ENCODE data around the gene PRTFDC1. TPM values are rescaled to one million over a fixed set of nuclear protein-coding genes. Genes with fewer than 3 reads are reported as not detected.

The PRTFDC1 gene
- total and polyA plus RNA-seq, 3 experiments from 2014 or later = 1.3 to 1.6 (median 1.5) TPM

DNA sequence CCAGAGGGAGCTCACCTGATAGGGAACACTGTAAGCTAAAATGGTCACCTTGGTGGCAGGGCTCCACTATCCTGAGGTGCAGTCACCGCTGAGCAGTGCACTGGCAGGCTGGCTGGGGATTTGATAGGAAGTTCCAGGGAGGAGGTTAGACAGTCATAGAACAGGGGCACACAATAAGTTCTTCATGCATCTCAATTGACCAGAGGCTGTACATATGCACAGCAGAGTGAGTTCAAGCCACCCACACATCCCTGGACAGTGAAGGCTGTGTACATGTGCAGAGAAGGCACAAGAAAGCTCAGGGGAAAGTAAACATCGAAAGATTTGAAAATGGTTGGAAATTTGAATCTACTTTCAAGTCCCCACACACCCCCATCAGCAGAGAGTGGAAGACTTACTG lies 13.9 kb downstream of the PRTFDC1 start:
- Mint-ChIP-seq H3K27ac (peak overlapping the region in 1 of 8 donors; percentile 14), H3K27me3 (no peaks in the 10 kb centered on the region), H3K9me3 (no peaks in the 10 kb centered on the region), H3K36me3 (peaks cover 0 to 7% (median 3%) of the 10 kb centered on the region in 3 donors), H3K4me3 (no peak overlapping the region), H3K4me1 (peaks cover 0 to 5% (median 5%) of the 10 kb centered on the region in 3 donors)
- Histone ChIP-seq H3K4me3 (ENCODE audit: low read length) (no peak overlapping the region), H3K9me3 (ENCODE audit: low read length) (no peaks in the 10 kb centered on the region), H3K36me3 (ENCODE audit: insufficient read depth, low read length) (no peaks in the 10 kb centered on the region), H3K27ac (ENCODE audit: low read depth, low read length) (no peak overlapping the region), H3K27me3 (ENCODE audit: insufficient read depth, low read length, poor library complexity, severe bottlenecking) (no peaks in the 10 kb centered on the region), H3K4me1 (ENCODE audit: insufficient read depth, low read length) (no peaks in the 10 kb centered on the region)
- ChIA-PET CTCF (interaction anchor here (0.8 kb wide), 1 partner anchor 13 kb away, joined by 3 read pairs; no protein-coding TSS in a partner anchor), POLR2A (no interaction called here)
- no peak for DNase-seq

- no peak overlapping the region for H3K4me3 Mint-ChIP-seq
- no peaks in the 10 kb centered on the region for H3K9me3 Mint-ChIP-seq
- Histone ChIP-seq H3K27me3 (ENCODE audit: insufficient read depth, low read length, poor library complexity, severe bottlenecking) (no peaks in the 10 kb centered on the region), H3K9me3 (ENCODE audit: low read length) (no peaks in the 10 kb centered on the region), H3K4me3 (ENCODE audit: low read length) (no peak overlapping the region), H3K27ac (ENCODE audit: low read depth, low read length) (no peak overlapping the region), H3K36me3 (ENCODE audit: insufficient read depth, low read length) (no peaks in the 10 kb centered on the region), H3K4me1 (ENCODE audit: insufficient read depth, low read length) (no peaks in the 10 kb centered on the region)
- ChIA-PET CTCF (interaction anchor here (0.8 kb wide), 1 partner anchor 14 kb away, joined by 3 read pairs; no protein-coding TSS in a partner anchor), POLR2A (no interaction called here)
- DNase-seq = no peak
- H3K27me3 Mint-ChIP-seq = no peaks in the 10 kb centered on the region
- no peak overlapping the region for H3K27ac Mint-ChIP-seq
- H3K4me1 Mint-ChIP-seq = peaks cover 0 to 5% (median 5%) of the 10 kb centered on the region in 3 donors
- peaks cover 0 to 7% (median 3%) of the 10 kb centered on the region in 3 donors for H3K36me3 Mint-ChIP-seq
These were observed 14.3 kb downstream of the PRTFDC1 start for GRCh38 chr10:24938076-24938475.

DNA sequence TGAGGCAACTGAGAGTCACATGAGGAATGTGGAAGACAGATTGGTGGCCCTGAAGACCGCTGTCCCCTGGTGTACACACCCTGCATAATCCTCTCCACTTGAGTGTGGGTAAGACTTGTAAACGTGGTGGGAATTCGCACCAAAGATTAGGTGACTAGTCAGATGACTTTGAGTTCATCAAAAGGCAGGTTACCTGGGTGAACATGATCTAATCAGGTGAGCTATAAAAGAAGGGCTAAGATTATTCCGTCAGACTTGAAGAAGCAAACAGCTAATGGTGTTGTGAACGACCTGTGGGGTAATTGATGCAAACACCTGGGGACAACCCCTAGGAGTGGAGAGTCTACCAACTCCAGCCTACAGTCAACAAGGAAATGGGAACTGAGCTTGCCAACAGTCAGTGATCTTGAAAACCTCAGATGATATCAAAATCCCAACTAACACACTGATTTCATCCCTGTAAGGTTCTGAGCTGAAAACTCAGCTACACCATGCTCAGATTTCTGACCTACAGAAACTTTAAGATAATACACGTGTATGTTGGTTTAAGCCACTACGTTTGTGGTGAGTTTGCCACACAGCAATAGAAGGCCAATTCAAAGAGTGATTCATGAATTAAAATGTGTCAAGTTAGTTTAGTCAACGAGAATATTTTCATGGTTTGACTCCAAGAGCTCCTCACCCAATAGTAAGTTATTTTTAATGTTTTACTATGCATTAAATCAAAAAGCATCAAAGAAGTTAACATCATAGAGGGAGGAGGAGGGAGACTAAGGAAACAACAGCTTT lies 16.7 kb downstream of the PRTFDC1 start:
- no peak overlapping the region for H3K4me3 ChIP-seq (ENCODE audit: low read length)
- H3K4me1 ChIP-seq (ENCODE audit: insufficient read depth, low read length) = no peaks in the 10 kb centered on the region
- no peaks in the 10 kb centered on the region for H3K27me3 ChIP-seq (ENCODE audit: insufficient read depth, low read length, poor library complexity, severe bottlenecking)
- peaks cover 0 to 7% (median 3%) of the 10 kb centered on the region in 3 donors for H3K36me3 Mint-ChIP-seq
- DNase-seq = no peak
- H3K27me3 Mint-ChIP-seq = no peaks in the 10 kb centered on the region
- H3K27ac Mint-ChIP-seq = peak overlapping the region in 1 of 8 donors; percentile 47
- CTCF ChIA-PET = interaction anchor here (1.1 to 1.4 kb wide), 3 partner anchors 10 to 16 kb away, joined by 3 to 8 read pairs (median 3); partner anchors contain the start of gene PRTFDC1
- no peak overlapping the region for H3K27ac ChIP-seq (ENCODE audit: low read depth, low read length)
- H3K4me1 Mint-ChIP-seq = peaks cover 0 to 5% (median 5%) of the 10 kb centered on the region in 3 donors
- no peak overlapping the region for H3K4me3 Mint-ChIP-seq
- H3K9me3 Mint-ChIP-seq = no peaks in the 10 kb centered on the region
- H3K9me3 ChIP-seq (ENCODE audit: low read length) = no peaks in the 10 kb centered on the region
- no peaks in the 10 kb centered on the region for H3K36me3 ChIP-seq (ENCODE audit: insufficient read depth, low read length)
- POLR2A ChIA-PET = interaction anchor here (0.6 to 0.7 kb wide), 2 partner anchors 71 to 293 kb away, joined by 3 to 4 read pairs; no protein-coding TSS in a partner anchor

GRCh38 chr10:24931236-24931635 lies 21.2 kb downstream of the PRTFDC1 start:
- H3K27ac ChIP-seq (ENCODE audit: low read depth, low read length) = no peak overlapping the region
- H3K27ac Mint-ChIP-seq = no peak overlapping the region
- H3K4me1 Mint-ChIP-seq = peaks cover 30 to 37% (median 30%) of the 10 kb centered on the region in 3 donors
- no peaks in the 10 kb centered on the region for H3K36me3 ChIP-seq (ENCODE audit: insufficient read depth, low read length)
- H3K4me3 Mint-ChIP-seq = no peak overlapping the region
- H3K36me3 Mint-ChIP-seq = peaks cover 0 to 7% (median 7%) of the 10 kb centered on the region in 3 donors
- no peaks in the 10 kb centered on the region for H3K27me3 ChIP-seq (ENCODE audit: insufficient read depth, low read length, poor library complexity, severe bottlenecking)
- POLR2A ChIA-PET = no interaction called here
- no peak for DNase-seq
- H3K9me3 Mint-ChIP-seq = no peaks in the 10 kb centered on the region
- H3K4me1 ChIP-seq (ENCODE audit: insufficient read depth, low read length) = peaks cover 5% of the 10 kb centered on the region
- H3K4me3 ChIP-seq (ENCODE audit: low read length) = no peak overlapping the region
- no peaks in the 10 kb centered on the region for H3K9me3 ChIP-seq (ENCODE audit: low read length)
- H3K27me3 Mint-ChIP-seq = no peaks in the 10 kb centered on the region
- CTCF ChIA-PET = no interaction called here

- H3K27me3 ChIP-seq (ENCODE audit: insufficient read depth, low read length, poor library complexity, severe bottlenecking) = no peaks in the 10 kb centered on the region
- no peak overlapping the region for H3K4me3 ChIP-seq (ENCODE audit: low read length)
- Mint-ChIP-seq H3K36me3 (peaks cover 0 to 9% (median 7%) of the 10 kb centered on the region in 3 donors), H3K4me1 (peaks cover 26 to 37% (median 27%) of the 10 kb centered on the region in 3 donors), H3K9me3 (no peaks in the 10 kb centered on the region), H3K27me3 (no peaks in the 10 kb centered on the region), H3K27ac (peak overlapping the region in 1 of 8 donors; percentile 33), H3K4me3 (no peak overlapping the region)
- DNase-seq = no peak
- H3K9me3 ChIP-seq (ENCODE audit: low read length) = no peaks in the 10 kb centered on the region
- ChIA-PET POLR2A (no interaction called here), CTCF (interaction anchor here (1.1 to 1.4 kb wide), 2 partner anchors 14 to 287 kb away, joined by 3 read pairs; no protein-coding TSS in a partner anchor)
- peaks cover 5% of the 10 kb centered on the region for H3K4me1 ChIP-seq (ENCODE audit: insufficient read depth, low read length)
- H3K27ac ChIP-seq (ENCODE audit: low read depth, low read length) = no peak overlapping the region
- H3K36me3 ChIP-seq (ENCODE audit: insufficient read depth, low read length) = no peaks in the 10 kb centered on the region
These were observed 22.0 kb downstream of the PRTFDC1 start for GRCh38 chr10:24930427-24930826.

DNA sequence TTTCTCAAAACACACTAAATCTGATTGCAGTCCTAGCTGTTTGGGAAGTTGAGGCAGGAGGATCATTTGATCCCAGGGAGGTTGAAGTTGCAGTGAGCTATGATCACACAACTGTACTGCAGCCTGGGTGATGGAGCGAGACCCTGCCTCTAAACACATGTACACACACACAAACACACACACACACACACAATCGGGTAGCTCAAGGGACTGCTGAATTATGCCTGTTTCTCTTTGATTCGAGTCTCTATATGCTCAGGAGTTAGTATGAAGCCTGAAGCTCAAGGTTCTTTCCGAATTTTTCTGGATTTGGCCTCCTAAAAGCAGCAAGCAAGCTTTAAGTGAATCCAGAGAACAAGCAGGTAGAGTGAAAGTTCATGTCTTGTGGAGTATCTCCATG lies 22.5 kb downstream of the PRTFDC1 start:
- H3K27me3 Mint-ChIP-seq = no peaks in the 10 kb centered on the region
- Histone ChIP-seq H3K27me3 (ENCODE audit: insufficient read depth, low read length, poor library complexity, severe bottlenecking) (no peaks in the 10 kb centered on the region), H3K4me1 (ENCODE audit: insufficient read depth, low read length) (peaks cover 5% of the 10 kb centered on the region), H3K36me3 (ENCODE audit: insufficient read depth, low read length) (no peaks in the 10 kb centered on the region), H3K4me3 (ENCODE audit: low read length) (no peak overlapping the region), H3K27ac (ENCODE audit: low read depth, low read length) (peak overlapping the region; percentile 12), H3K9me3 (ENCODE audit: low read length) (no peaks in the 10 kb centered on the region)
- DNase-seq = no peak
- peaks cover 0 to 1% (median 0%) of the 10 kb centered on the region in 5 donors for H3K9me3 Mint-ChIP-seq
- H3K36me3 Mint-ChIP-seq = peaks cover 0 to 9% (median 6%) of the 10 kb centered on the region in 3 donors
- H3K4me3 Mint-ChIP-seq = no peak overlapping the region
- peaks cover 26 to 37% (median 27%) of the 10 kb centered on the region in 3 donors for H3K4me1 Mint-ChIP-seq
- CTCF ChIA-PET = interaction anchor here (1.1 to 1.4 kb wide), 2 partner anchors 15 to 287 kb away, joined by 3 read pairs; no protein-coding TSS in a partner anchor
- POLR2A ChIA-PET = no interaction called here
- peak overlapping the region in 4 of 8 donors; percentile 25 to 64 (median 52) for H3K27ac Mint-ChIP-seq

- ChIA-PET CTCF (interaction anchor here (1.1 to 1.4 kb wide), 2 partner anchors 16 to 286 kb away, joined by 3 read pairs; no protein-coding TSS in a partner anchor), POLR2A (no interaction called here)
- Histone ChIP-seq H3K27ac (ENCODE audit: low read depth, low read length) (no peak overlapping the region), H3K4me3 (ENCODE audit: low read length) (no peak overlapping the region), H3K9me3 (ENCODE audit: low read length) (no peaks in the 10 kb centered on the region), H3K36me3 (ENCODE audit: insufficient read depth, low read length) (no peaks in the 10 kb centered on the region), H3K27me3 (ENCODE audit: insufficient read depth, low read length, poor library complexity, severe bottlenecking) (no peaks in the 10 kb centered on the region), H3K4me1 (ENCODE audit: insufficient read depth, low read length) (peaks cover 5% of the 10 kb centered on the region)
- DNase-seq = no peak
- H3K4me3 Mint-ChIP-seq = peak overlapping the region in 2 of 7 donors; percentile 34 to 56
- H3K27me3 Mint-ChIP-seq = no peaks in the 10 kb centered on the region
- H3K36me3 Mint-ChIP-seq = peaks cover 4 to 16% (median 7%) of the 10 kb centered on the region in 3 donors
- peaks cover 6 to 9% (median 7%) of the 10 kb centered on the region in 5 donors for H3K9me3 Mint-ChIP-seq
- peak overlapping the region in 3 of 8 donors; percentile 41 to 64 (median 46) for H3K27ac Mint-ChIP-seq
- H3K4me1 Mint-ChIP-seq = peaks cover 26 to 37% (median 27%) of the 10 kb centered on the region in 3 donors
These were observed 23.3 kb downstream of the PRTFDC1 start for GRCh38 chr10:24929056-24929544.

GRCh38 chr10:24928163-24928562 lies 24.2 kb downstream of the PRTFDC1 start:
- Histone ChIP-seq H3K4me3 (ENCODE audit: low read length) (no peak overlapping the region), H3K9me3 (ENCODE audit: low read length) (no peaks in the 10 kb centered on the region), H3K27ac (ENCODE audit: low read depth, low read length) (no peak overlapping the region), H3K27me3 (ENCODE audit: insufficient read depth, low read length, poor library complexity, severe bottlenecking) (no peaks in the 10 kb centered on the region), H3K4me1 (ENCODE audit: insufficient read depth, low read length) (peaks cover 5% of the 10 kb centered on the region), H3K36me3 (ENCODE audit: insufficient read depth, low read length) (no peaks in the 10 kb centered on the region)
- Mint-ChIP-seq H3K36me3 (peaks cover 6 to 23% (median 7%) of the 10 kb centered on the region in 3 donors), H3K27ac (peak overlapping the region in 3 of 8 donors; percentile 8 to 73 (median 67)), H3K4me1 (peaks cover 26 to 37% (median 27%) of the 10 kb centered on the region in 3 donors), H3K4me3 (peak overlapping the region in 4 of 7 donors; percentile 17 to 65 (median 58)), H3K9me3 (peaks cover 11 to 15% (median 13%) of the 10 kb centered on the region in 5 donors), H3K27me3 (no peaks in the 10 kb centered on the region)
- DNase-seq = peak in 2 of 5 donors; percentile 11 to 18
- ChIA-PET CTCF (no interaction called here), POLR2A (no interaction called here)

Data from CD8-positive, alpha-beta memory T cell (primary cell).